GM12878 (cell line): ENCODE measurements around the gene AKAP8. TPM values are rescaled to one million over a fixed set of nuclear protein-coding genes. Genes with fewer than 3 reads are reported as not detected.

Source experiments
- ATAC-seq: fragments of 200-7000 bp; cut with Tn5 transposase; 3 replicates; pipeline ENCODE4 v1.9.1; 2020; ENCODE audit warnings: mild to moderate bottlenecking, moderate library complexity
- BruUV-seq: library from RNA; stranded (reverse); fragments of 400-500 nt; replicated peaks from 2 replicates; lab custom pipeline; 2021; lab: Mats Ljungman, UMichigan
- CTCF ChIA-PET: fragments of 300-600 bp; sonication (Branson Sonifier 250); formaldehyde crosslinking; extraction: SDS; loops from one replicate; lab custom pipeline; 2021; ENCODE audit warnings: inconsistent platforms; lab: Yijun Ruan, JAX
- POLR2A ChIA-PET: fragments of 350-600 bp; formaldehyde crosslinking; extraction: SDS; loops from one replicate; lab custom pipeline; 2021; ENCODE audit warnings: inconsistent platforms; lab: Charles Lee
- RAD21 ChIA-PET: fragments of 300-600 bp; sonication (Branson Sonifier 250); formaldehyde crosslinking; loops from one replicate; lab custom pipeline; 2023; ENCODE audit warnings: antibody characterized with exemption; ENCODE audit not compliant: unreplicated experiment; lab: Charles Lee
- SMC1A ChIA-PET: fragments of 300-600 bp; sonication (Branson Sonifier 250); formaldehyde crosslinking; loops from one replicate; lab custom pipeline; 2023; ENCODE audit not compliant: unreplicated experiment, uncharacterized antibody; lab: Charles Lee
- DNase-seq: peaks from one replicate; pipeline ENCODE4 v3.0.0-alpha.2; 2011; ENCODE audit warnings: low read depth, low spot score
- FAIRE-seq: peaks from 3 replicates; lab custom pipeline; 2011; peaks lifted over from hg19 to GRCh38; lab: Jason Lieb, UNC
- H2AFZ ChIP-seq: 2 replicates; pipeline ENCODE4 v1.6.0; 2011; ENCODE audit warnings: low read depth, low read length, control low read depth; ENCODE audit not compliant: control insufficient read depth
- H3K27ac ChIP-seq: 2 replicates; pipeline ENCODE4 v1.5.1; 2011; ENCODE audit warnings: control low read depth; ENCODE audit not compliant: control insufficient read depth, insufficient read depth
- H3K27me3 ChIP-seq, 2 experiments: replicated peaks in 1 of 2; 2 replicates each; pipeline versions ENCODE4 v1.6.0 to v1.6.1; 2011; ENCODE audit warnings: low read length in 1 of 2; ENCODE audit not compliant: control insufficient read depth in 2 of 2, insufficient read depth in 2 of 2
- H3K36me3 ChIP-seq, 2 experiments: 2 replicates each; pipeline ENCODE4 v1.5.1; 2011; ENCODE audit warnings: low read length in 1 of 2; ENCODE audit not compliant: control insufficient read depth in 2 of 2, insufficient read depth in 2 of 2
- H3K4me1 ChIP-seq: 2 replicates; pipeline ENCODE4 v1.6.1; 2011; ENCODE audit warnings: mild to moderate bottlenecking, low read length, moderate library complexity, mixed read lengths; ENCODE audit not compliant: control insufficient read depth, insufficient read depth
- H3K4me2 ChIP-seq: 2 replicates; pipeline ENCODE4 v1.6.0; 2011; ENCODE audit warnings: control low read depth; ENCODE audit not compliant: control insufficient read depth, insufficient read depth
- H3K4me3 ChIP-seq: fragments of 200-600 bp; sonication (generic); 2 replicates; pipeline ENCODE4 v1.5.1; 2016
- H3K79me2 ChIP-seq: 2 replicates; pipeline ENCODE4 v1.6.0; 2011; ENCODE audit warnings: low read length; ENCODE audit not compliant: control insufficient read depth, insufficient read depth
- H3K9ac ChIP-seq: 2 replicates; pipeline ENCODE4 v1.8.0; 2011; ENCODE audit warnings: low read length, control low read depth, mixed read lengths; ENCODE audit not compliant: control insufficient read depth, insufficient read depth
- H3K9me3 ChIP-seq: replicated peaks from 3 replicates; pipeline ENCODE4 v1.5.1; 2011; ENCODE audit warnings: mild to moderate bottlenecking, low read length; ENCODE audit not compliant: control insufficient read depth, insufficient read depth
- H4K20me1 ChIP-seq: 2 replicates; pipeline ENCODE4 v1.6.0; 2011; ENCODE audit not compliant: control insufficient read depth, insufficient read depth
- ATF3 ChIP-seq: IDR thresholded peaks from 2 replicates; pipeline ENCODE4 v1.6.1; 2011; ENCODE audit warnings: low read depth, mild to moderate bottlenecking, low read length, moderate library complexity, borderline replicate concordance; ENCODE audit errors: extremely low read depth
- E2F4 ChIP-seq: IDR thresholded peaks from 2 replicates; pipeline ENCODE4 v1.6.1; 2012; ENCODE audit warnings: low read depth, low read length, improper control_type of control experiment
- EP300 ChIP-seq, 2 experiments: fragments of 150-350 bp in 1 of 2; IDR thresholded peaks; 2 replicates each; pipeline ENCODE4 v1.6.1; 2011 to 2012; ENCODE audit warnings: low read depth in 2 of 2, low read length in 2 of 2, borderline replicate concordance in 1 of 2, improper control_type of control experiment in 1 of 2, inconsistent platforms in 1 of 2; ENCODE audit not compliant: control insufficient read depth in 1 of 2
- NBN ChIP-seq: fragments of 450-650 bp; IDR thresholded peaks from 2 replicates; pipeline ENCODE4 v1.6.1; 2016
- NKRF ChIP-seq: fragments of 450-650 bp; conservative IDR thresholded peaks from 2 replicates; pipeline ENCODE4 v1.6.1; 2017; ENCODE audit warnings: mild to moderate bottlenecking, moderate library complexity
- PRDM15 ChIP-seq: fragments of 450-650 bp; formaldehyde crosslinking; IDR thresholded peaks from 2 replicates; pipeline ENCODE4 v1.4.0; 2020; ENCODE audit warnings: mild to moderate bottlenecking, moderate library complexity
- SMC3 ChIP-seq: IDR thresholded peaks from 2 replicates; pipeline ENCODE4 v1.6.1; 2011; ENCODE audit warnings: low read length, improper control_type of control experiment, borderline replicate concordance
- SP1 ChIP-seq: IDR thresholded peaks from one replicate; pipeline ENCODE4 v1.6.1; 2011; ENCODE audit warnings: low read depth, low read length
- STAT3 ChIP-seq: IDR thresholded peaks from 2 replicates; pipeline ENCODE4 v1.6.1; 2011; ENCODE audit warnings: low read depth, low read length, improper control_type of control experiment
- USF2 ChIP-seq: IDR thresholded peaks from 2 replicates; pipeline ENCODE4 v1.6.1; 2011; ENCODE audit warnings: low read depth, low read length, improper control_type of control experiment, borderline replicate concordance
- ZBTB33 ChIP-seq: fragments of 450-650 bp; IDR thresholded peaks from 2 replicates; pipeline ENCODE4 v1.6.1; 2017; ENCODE audit warnings: mild to moderate bottlenecking
- WGBS: methylation state at CpG from one replicate; pipeline ENCODE4 v1.1.6; 2016; ENCODE audit warnings: low lambda C conversion rate; ENCODE audit not compliant: insufficient replicate concordance, insufficient coverage; ENCODE audit errors: missing lambda C conversion rate; 5-methylcytosine and 5-hydroxymethylcytosine counted together
- in situ Hi-C: fragments of 300-500 bp; cut with MboI; formaldehyde crosslinking; loops from 9 replicates; pipeline ENCODE4 v1.14.3; 2018; ENCODE audit warnings: mixed read lengths
- intact Hi-C: fragments of 100-400 bp; cut with micrococcal nuclease; formaldehyde crosslinking; loops from one replicate; pipeline ENCODE4 v1.14.2; 2022; ENCODE audit not compliant: unreplicated experiment
- polyA plus RNA-seq, 11 experiments: library from polyadenylated mRNA; depleted of rRNA in 4 of 11; unstranded in 6 of 11; stranded (reverse) in 5 of 11; fragments of >200 nt; fragmentation: Nextera tagmentation in 4 of 11; fragmentation: Illumina TruSeq in 1 of 11; extraction: Ambion mirVana in 4 of 11; extraction: Trizol in 1 of 11; gene quantifications; 1 replicate in 1 of 11; 2 replicates in 10 of 11; pipeline versions ENCODE4 v1.2.1 to v1.2.3, GENCODE V29; 2011 to 2016; ENCODE audit warnings: inconsistent platforms in 2 of 11, missing spikeins in 2 of 11, low read depth in 1 of 11
- total RNA-seq, 4 experiments: library from RNA; depleted of rRNA in 3 of 4; stranded (reverse); fragments of >200 nt in 3 of 4; fragmentation: Illumina TruSeq in 1 of 4; extraction: Trizol in 1 of 4; gene quantifications; 2 replicates each; pipeline versions ENCODE4 v1.2.1 to v1.2.3, GENCODE V29; 2013 to 2021

The AKAP8 gene
- total and polyA plus RNA-seq, 10 of the 15 experiments (the other 5 are each of a cell fraction or from before 2014, with no cell fraction given) = 5.3 to 57.7 (median 20.6) TPM

GRCh38 chr19:15422296-15423075 is 42.9 kb upstream of the AKAP8 start:
- no peaks in the 10 kb centered on the region for H3K27me3 ChIP-seq
- DNase-seq (no peak), ATAC-seq (no peak), FAIRE-seq (no peak)
- no TSS peak for BruUV-seq
- no peak overlapping the region for H3K9ac ChIP-seq
- SMC1A ChIA-PET = no interaction called here
- H3K27ac ChIP-seq = no peak overlapping the region
- POLR2A ChIA-PET = no interaction called here
- WGBS = 93% methylated on average over 22 of the region's 22 CpGs
- in situ Hi-C loops = no loop called here
- peaks cover 3% of the 10 kb centered on the region for H3K4me1 ChIP-seq
- CTCF ChIA-PET = interaction anchor here (6.1 kb wide), 1 partner anchor 133 kb away, joined by 85 read pairs; no protein-coding TSS in a partner anchor
- H3K4me2 ChIP-seq = no peak overlapping the region
- intact Hi-C loops = no loop called here
- H3K9me3 ChIP-seq = no peaks in the 10 kb centered on the region; the same call in 2 of the 3 replicates
- no peak overlapping the region for H2AFZ ChIP-seq
- H4K20me1 ChIP-seq = 0 out of 2 replicates have a peak, but pooled peaks cover 3% of the 10 kb centered on the region
- RAD21 ChIA-PET = no interaction called here
- H3K79me2 ChIP-seq = peaks cover 14% of the 10 kb centered on the region
- H3K4me3 ChIP-seq = no peak overlapping the region
- peaks cover 12 to 40% of the 10 kb centered on the region in 2 experiments for H3K36me3 ChIP-seq
- no peak for TF ChIP-seq PRDM15 (CRISPR knock-in tag)
- no peak for TF ChIP-seq NBN
- TF ChIP-seq EP300 (IDR thresholded peaks at IDR 0.05; ENCODE audit: borderline replicate concordance in 1 of 2, control insufficient read depth in 1 of 2, low read depth in 2 of 2, low read length in 2 of 2) = no peak
- TF ChIP-seq ATF3 = no peak
- no peak for TF ChIP-seq SMC3
- no peak for TF ChIP-seq NKRF
- no peak for TF ChIP-seq ZBTB33
- TF ChIP-seq USF2 = no peak
- TF ChIP-seq E2F4 = no peak
- no peak for TF ChIP-seq SP1
- TF ChIP-seq STAT3 = no peak
